Smooth muscle cell (in vitro differentiated cells): ENCODE data around the gene SLC30A7. TPM values are rescaled to one million over a fixed set of nuclear protein-coding genes. Genes with fewer than 3 reads are reported as not detected.

Source experiments
- DNase-seq: peaks from one replicate; lab custom pipeline; 2025; ENCODE audit not compliant: unreplicated experiment; lab: John Stamatoyannopoulos, UW
- H2AFZ ChIP-seq: fragments of 200-600 bp; sonication (generic); 2 replicates; pipeline ENCODE4 v1.6.0; 2016; ENCODE audit warnings: antibody characterized with exemption, low read depth, mild to moderate bottlenecking
- H3F3A ChIP-seq: fragments of 200-600 bp; sonication (generic); 2 replicates; pipeline ENCODE4 v1.6.0; 2017; ENCODE audit warnings: antibody characterized with exemption, low read depth
- H3K27ac ChIP-seq: fragments of 200-600 bp; sonication (generic); 2 replicates; pipeline ENCODE4 v1.5.1; 2016; ENCODE audit warnings: low read depth, mild to moderate bottlenecking
- H3K27me3 ChIP-seq: fragments of 200-600 bp; sonication (generic); 2 replicates; pipeline ENCODE4 v1.6.1; 2016; ENCODE audit warnings: low read depth, mild to moderate bottlenecking
- H3K36me3 ChIP-seq: fragments of 200-600 bp; sonication (generic); 2 replicates; pipeline ENCODE4 v1.5.1; 2016; ENCODE audit warnings: low read depth
- H3K4me1 ChIP-seq: fragments of 200-600 bp; sonication (generic); 2 replicates; pipeline ENCODE4 v1.5.1; 2016; ENCODE audit warnings: low read depth
- H3K4me2 ChIP-seq: fragments of 200-600 bp; sonication (generic); 2 replicates; pipeline ENCODE4 v1.6.0; 2016; ENCODE audit warnings: mild to moderate bottlenecking
- H3K4me3 ChIP-seq: fragments of 200-600 bp; sonication (generic); 2 replicates; pipeline ENCODE4 v1.5.1; 2016; ENCODE audit warnings: mild to moderate bottlenecking
- H3K79me2 ChIP-seq: fragments of 200-600 bp; sonication (generic); 2 replicates; pipeline ENCODE4 v1.6.0; 2016; ENCODE audit warnings: low read depth, mild to moderate bottlenecking
- H3K9ac ChIP-seq: fragments of 200-600 bp; sonication (generic); 2 replicates; pipeline ENCODE4 v1.6.0; 2016; ENCODE audit warnings: low read depth
- H3K9me3 ChIP-seq: fragments of 200-600 bp; sonication (generic); replicated peaks from 2 replicates; pipeline ENCODE4 v1.5.1; 2016; ENCODE audit warnings: low read depth
- H4K20me1 ChIP-seq: fragments of 200-600 bp; sonication (generic); 2 replicates; pipeline ENCODE4 v1.6.0; 2016; ENCODE audit warnings: low read depth
- WGBS: methylation state at CpG from one replicate; pipeline ENCODE4 v1.1.7; 2016; ENCODE audit warnings: low lambda C conversion rate; 5-methylcytosine and 5-hydroxymethylcytosine counted together
- polyA plus RNA-seq: library from polyadenylated mRNA; unstranded; fragments of >200 nt; fragmentation: Nextera tagmentation; extraction: Ambion mirVana; gene quantifications from 2 replicates; pipeline ENCODE4 v1.2.1, GENCODE V29; 2016
- total RNA-seq: library from RNA; depleted of rRNA; stranded (reverse); fragments of >200 nt; gene quantifications from 2 replicates; pipeline ENCODE4 v1.2.3, GENCODE V29; 2014
- TF ChIP-seq, protein P1 (sequence below): fragments of 200-600 bp; sonication (generic); IDR thresholded peaks from 2 replicates; pipeline ENCODE4 v1.5.1; 2017; ENCODE audit warnings: borderline replicate concordance, mild to moderate bottlenecking, antibody characterized with exemption; ENCODE audit not compliant: insufficient read depth, poor library complexity, severe bottlenecking

SLC30A7 gene
- total and polyA plus RNA-seq, 2 experiments from 2014 or later = 22.0 to 59.0 TPM

DNA sequence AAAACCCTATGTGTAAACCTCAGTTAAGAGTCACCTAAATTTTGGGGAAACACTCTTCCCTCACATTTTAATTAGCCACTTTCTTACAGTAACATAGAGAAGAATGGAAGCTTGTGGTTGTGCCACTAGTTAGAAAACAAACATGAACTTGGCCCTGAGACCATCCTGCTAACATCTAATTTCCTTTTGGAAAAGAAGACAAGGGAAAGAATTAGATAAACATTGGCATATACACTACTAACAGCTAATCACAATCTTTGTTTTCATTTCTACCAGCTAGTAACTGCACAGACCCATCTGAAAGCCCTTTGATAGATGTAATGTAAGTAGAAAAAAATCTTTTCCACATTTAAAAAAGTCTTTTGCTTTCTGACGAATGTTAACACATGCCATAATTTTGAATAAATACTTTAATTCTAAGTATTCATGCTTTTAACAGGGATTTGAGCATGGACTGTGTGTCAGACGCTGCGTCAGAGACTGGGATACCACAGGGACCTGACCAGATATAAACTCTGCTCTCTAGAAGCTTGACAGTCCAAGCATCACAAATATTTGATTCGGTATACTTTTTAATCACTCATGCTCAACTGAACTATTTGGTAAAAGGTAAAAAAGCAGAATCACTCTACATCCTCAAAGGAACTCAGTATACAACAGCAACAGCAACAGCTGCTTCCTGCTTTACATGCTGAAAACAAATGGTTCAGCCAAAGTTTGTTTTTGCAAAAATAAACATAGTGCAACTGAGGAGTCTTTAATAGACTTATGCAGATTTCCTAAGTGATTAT is 99.5 kb downstream of the SLC30A7 start:
- Histone ChIP-seq H4K20me1 (no peaks in the 10 kb centered on the region), H2AFZ (no peak overlapping the region), H3K27ac (no peak overlapping the region), H3K4me1 (no peaks in the 10 kb centered on the region), H3K4me2 (no peak overlapping the region), H3K9ac (no peak overlapping the region), H3K4me3 (no peak overlapping the region), H3F3A (no peaks in the 10 kb centered on the region), H3K9me3 (no peaks in the 10 kb centered on the region), H3K27me3 (no peaks in the 10 kb centered on the region), H3K79me2 (no peaks in the 10 kb centered on the region), H3K36me3 (no peaks in the 10 kb centered on the region)
- no peak for DNase-seq
- 96% methylated on average over 4 of the region's 4 CpGs for WGBS
- TF ChIP-seq, protein P1, sequence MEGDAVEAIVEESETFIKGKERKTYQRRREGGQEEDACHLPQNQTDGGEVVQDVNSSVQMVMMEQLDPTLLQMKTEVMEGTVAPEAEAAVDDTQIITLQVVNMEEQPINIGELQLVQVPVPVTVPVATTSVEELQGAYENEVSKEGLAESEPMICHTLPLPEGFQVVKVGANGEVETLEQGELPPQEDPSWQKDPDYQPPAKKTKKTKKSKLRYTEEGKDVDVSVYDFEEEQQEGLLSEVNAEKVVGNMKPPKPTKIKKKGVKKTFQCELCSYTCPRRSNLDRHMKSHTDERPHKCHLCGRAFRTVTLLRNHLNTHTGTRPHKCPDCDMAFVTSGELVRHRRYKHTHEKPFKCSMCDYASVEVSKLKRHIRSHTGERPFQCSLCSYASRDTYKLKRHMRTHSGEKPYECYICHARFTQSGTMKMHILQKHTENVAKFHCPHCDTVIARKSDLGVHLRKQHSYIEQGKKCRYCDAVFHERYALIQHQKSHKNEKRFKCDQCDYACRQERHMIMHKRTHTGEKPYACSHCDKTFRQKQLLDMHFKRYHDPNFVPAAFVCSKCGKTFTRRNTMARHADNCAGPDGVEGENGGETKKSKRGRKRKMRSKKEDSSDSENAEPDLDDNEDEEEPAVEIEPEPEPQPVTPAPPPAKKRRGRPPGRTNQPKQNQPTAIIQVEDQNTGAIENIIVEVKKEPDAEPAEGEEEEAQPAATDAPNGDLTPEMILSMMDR = no peak

DNA sequence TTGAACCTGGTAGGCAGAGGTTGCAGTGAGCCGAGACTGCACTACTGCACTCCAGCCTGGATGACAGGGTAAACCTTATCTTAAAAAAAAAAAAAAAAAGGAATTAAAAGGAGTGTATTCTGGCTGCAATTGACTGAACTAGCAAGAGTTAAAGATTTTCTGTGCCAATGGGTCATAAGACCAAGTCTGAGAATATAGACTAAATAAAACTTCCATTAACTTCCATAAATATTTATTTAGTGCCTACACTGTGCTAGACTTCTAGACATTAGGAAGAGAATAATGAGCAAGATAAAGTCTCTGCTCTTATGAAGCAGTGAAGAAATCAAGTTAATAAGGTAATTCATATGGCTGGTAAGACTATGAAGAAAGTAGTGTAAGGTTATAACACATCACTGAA is 102.5 kb downstream of the SLC30A7 start:
- no peak overlapping the region for H3K4me2 ChIP-seq
- WGBS = 100% methylated on average over 1 of the region's 1 CpG
- H4K20me1 ChIP-seq = no peaks in the 10 kb centered on the region
- H3K36me3 ChIP-seq = no peaks in the 10 kb centered on the region
- no peak overlapping the region for H2AFZ ChIP-seq
- H3K9me3 ChIP-seq = no peaks in the 10 kb centered on the region
- H3K79me2 ChIP-seq = no peaks in the 10 kb centered on the region
- H3K4me1 ChIP-seq = no peaks in the 10 kb centered on the region
- H3K9ac ChIP-seq = no peak overlapping the region
- DNase-seq = no peak
- no peak overlapping the region for H3K27ac ChIP-seq
- no peak overlapping the region for H3K4me3 ChIP-seq
- TF ChIP-seq, protein P1 = no peak
- H3K27me3 ChIP-seq = no peaks in the 10 kb centered on the region
- no peaks in the 10 kb centered on the region for H3F3A ChIP-seq

DNA sequence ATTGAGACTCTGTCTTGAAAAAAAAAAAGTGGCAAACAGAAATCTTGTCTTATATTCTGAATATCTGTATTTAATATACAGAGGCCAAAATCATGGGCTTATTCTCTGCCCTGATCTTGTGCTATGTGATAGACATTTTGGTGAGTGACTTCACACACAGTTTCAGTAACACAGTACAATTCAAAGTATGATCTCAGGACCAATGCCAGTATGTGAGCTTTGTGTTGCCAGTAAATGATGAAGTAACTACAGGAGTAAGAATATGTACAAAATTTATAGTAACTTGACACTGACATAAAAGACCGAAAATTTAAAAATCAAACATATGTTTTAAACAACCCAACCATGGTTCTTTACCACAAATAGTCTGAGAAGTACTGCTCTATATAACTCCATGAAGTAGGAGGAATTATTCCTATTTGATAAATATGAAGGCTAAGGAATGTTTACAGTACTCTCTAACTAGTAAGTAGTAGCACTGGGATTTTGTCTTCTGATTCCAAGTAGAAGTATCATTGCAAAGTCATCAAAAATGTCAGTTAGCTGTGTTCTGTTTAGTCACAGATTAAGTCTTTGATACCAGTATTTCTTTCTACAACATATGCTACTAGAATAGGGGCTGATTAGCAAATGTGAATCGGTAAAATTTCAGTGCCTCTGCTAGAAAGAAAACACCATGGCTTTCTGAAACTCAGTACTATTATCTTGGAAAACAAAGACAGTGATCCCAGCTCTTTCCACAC is 104.4 kb downstream of the SLC30A7 start:
- Histone ChIP-seq H3K27ac (no peak overlapping the region), H3K79me2 (no peaks in the 10 kb centered on the region), H3K4me3 (no peak overlapping the region), H3F3A (no peaks in the 10 kb centered on the region), H3K9me3 (no peaks in the 10 kb centered on the region), H4K20me1 (no peaks in the 10 kb centered on the region), H3K4me2 (no peak overlapping the region), H3K27me3 (no peaks in the 10 kb centered on the region), H2AFZ (no peak overlapping the region), H3K4me1 (no peaks in the 10 kb centered on the region), H3K9ac (no peak overlapping the region), H3K36me3 (no peaks in the 10 kb centered on the region)
- no peak for DNase-seq
- WGBS = 98% methylated on average over 2 of the region's 2 CpGs
- TF ChIP-seq, protein P1 = no peak
